ENCODE measurements around the gene CMTM7.

DNA sequence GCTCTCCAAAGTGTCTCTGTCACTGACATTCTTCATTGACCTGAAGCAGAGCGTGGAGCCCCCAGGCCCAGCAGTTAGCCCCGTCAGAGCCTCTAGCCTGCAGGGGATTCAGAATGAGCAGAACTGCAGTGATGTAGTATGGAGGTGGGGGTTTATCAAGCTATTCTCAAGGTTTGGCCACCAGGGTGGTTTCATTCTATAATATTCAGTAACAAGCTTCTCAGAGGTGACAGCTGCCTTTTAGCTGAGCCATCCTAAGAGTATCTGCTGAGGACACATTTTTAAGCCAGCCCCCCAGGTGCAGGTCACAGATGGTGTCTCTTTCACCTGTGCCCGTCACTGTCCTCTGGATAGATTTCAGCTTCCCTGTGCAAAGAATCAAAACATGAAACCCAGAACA is 31.9 kb downstream of the CMTM7 start:
- TF ChIP-seq YY1 (IDR thresholded peaks at IDR 0.05; ENCODE audit: low read depth) = no peak
- TF ChIP-seq, protein P1, sequence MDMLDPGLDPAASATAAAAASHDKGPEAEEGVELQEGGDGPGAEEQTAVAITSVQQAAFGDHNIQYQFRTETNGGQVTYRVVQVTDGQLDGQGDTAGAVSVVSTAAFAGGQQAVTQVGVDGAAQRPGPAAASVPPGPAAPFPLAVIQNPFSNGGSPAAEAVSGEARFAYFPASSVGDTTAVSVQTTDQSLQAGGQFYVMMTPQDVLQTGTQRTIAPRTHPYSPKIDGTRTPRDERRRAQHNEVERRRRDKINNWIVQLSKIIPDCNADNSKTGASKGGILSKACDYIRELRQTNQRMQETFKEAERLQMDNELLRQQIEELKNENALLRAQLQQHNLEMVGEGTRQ (IDR thresholded peaks at IDR 0.05; ENCODE audit: borderline replicate concordance, low read depth, low read length) = no peak
- TF ChIP-seq, protein P2, sequence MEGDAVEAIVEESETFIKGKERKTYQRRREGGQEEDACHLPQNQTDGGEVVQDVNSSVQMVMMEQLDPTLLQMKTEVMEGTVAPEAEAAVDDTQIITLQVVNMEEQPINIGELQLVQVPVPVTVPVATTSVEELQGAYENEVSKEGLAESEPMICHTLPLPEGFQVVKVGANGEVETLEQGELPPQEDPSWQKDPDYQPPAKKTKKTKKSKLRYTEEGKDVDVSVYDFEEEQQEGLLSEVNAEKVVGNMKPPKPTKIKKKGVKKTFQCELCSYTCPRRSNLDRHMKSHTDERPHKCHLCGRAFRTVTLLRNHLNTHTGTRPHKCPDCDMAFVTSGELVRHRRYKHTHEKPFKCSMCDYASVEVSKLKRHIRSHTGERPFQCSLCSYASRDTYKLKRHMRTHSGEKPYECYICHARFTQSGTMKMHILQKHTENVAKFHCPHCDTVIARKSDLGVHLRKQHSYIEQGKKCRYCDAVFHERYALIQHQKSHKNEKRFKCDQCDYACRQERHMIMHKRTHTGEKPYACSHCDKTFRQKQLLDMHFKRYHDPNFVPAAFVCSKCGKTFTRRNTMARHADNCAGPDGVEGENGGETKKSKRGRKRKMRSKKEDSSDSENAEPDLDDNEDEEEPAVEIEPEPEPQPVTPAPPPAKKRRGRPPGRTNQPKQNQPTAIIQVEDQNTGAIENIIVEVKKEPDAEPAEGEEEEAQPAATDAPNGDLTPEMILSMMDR (IDR thresholded peaks at IDR 0.05) = no peak
- no peak for TF ChIP-seq JUND (IDR thresholded peaks at IDR 0.05)
- TF ChIP-seq ELF1 (IDR thresholded peaks at IDR 0.05) = no peak

Measured in SK-N-SH (cell line).